Astrocyte of the spinal cord (primary cell): ENCODE measurements around the gene DIP2C.

Source experiments
- DNase-seq: peaks from one replicate; pipeline ENCODE4 v3.0.0; 2011; ENCODE audit warnings: low read depth, low spot score
- H3K4me3 ChIP-seq: 2 replicates; pipeline ENCODE4 v1.5.1; 2011; ENCODE audit warnings: low read depth, mild to moderate bottlenecking, low read length, moderate library complexity
- in situ Hi-C: cut with HindIII; loops from 2 replicates; pipeline ENCODE4 v1.10.0; 2017; ENCODE audit warnings: low sequenced_read_pairs
- TF ChIP-seq, protein P1 (sequence below): IDR thresholded peaks from 2 replicates; pipeline ENCODE4 v1.5.1; 2012; ENCODE audit warnings: low read depth, mild to moderate bottlenecking, low read length, inconsistent platforms

The DIP2C gene

DNA sequence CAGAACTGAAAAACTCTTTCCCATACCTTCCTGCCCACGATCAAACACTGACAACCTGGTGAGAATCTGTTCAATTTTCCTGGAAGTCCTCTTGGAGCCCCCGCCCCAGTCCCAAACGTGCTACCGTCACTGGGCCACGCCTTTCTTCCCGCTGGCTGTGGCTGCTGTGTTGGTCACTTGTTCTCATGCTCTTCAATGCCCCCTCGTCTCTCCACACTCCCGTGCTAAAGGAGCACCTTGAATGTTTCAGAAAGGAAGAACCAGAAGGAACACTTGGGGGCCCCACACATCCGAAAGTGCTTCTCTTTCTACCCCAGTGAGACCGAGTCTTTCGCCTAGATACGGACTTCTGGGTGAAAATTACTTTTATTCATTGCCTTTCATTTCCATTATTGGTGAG, 215.1 kb downstream of the DIP2C start:
- no peak overlapping the region for H3K4me3 ChIP-seq
- DNase-seq = no peak
- TF ChIP-seq, protein P1, sequence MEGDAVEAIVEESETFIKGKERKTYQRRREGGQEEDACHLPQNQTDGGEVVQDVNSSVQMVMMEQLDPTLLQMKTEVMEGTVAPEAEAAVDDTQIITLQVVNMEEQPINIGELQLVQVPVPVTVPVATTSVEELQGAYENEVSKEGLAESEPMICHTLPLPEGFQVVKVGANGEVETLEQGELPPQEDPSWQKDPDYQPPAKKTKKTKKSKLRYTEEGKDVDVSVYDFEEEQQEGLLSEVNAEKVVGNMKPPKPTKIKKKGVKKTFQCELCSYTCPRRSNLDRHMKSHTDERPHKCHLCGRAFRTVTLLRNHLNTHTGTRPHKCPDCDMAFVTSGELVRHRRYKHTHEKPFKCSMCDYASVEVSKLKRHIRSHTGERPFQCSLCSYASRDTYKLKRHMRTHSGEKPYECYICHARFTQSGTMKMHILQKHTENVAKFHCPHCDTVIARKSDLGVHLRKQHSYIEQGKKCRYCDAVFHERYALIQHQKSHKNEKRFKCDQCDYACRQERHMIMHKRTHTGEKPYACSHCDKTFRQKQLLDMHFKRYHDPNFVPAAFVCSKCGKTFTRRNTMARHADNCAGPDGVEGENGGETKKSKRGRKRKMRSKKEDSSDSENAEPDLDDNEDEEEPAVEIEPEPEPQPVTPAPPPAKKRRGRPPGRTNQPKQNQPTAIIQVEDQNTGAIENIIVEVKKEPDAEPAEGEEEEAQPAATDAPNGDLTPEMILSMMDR = no peak
- in situ Hi-C loops = no loop called here

DNA sequence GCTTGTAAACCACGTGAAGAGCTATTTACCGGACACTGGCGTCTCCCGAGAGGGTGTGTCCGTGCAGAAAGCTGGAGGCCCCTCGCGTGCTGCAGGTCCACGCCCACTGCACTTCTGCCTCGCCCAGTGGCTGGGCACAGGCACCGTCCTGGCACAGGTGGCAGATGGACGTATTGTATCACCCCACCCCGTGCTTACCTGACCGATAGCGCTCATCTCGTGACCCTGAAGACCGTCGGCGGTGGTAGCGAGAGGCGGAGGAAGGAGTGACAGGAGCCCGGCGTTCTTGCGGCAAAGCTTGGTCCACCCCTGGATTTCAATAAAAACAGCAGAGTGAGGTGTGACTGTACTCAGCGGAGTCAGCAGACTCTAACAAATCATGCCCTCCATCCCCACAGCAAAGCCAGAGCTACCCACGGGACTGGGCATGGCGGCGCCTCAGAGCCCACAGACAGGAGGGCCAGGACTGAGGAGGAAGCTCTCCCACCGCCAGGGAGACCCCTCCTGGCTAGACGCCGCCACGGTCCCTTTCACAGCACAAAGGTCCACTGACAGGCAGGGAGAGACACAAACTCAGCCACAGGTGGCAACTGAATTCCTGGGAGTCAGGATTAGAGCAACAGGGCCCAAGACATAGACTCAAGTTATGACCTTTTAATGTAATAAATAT, 217.1 kb downstream of the DIP2C start:
- no peak overlapping the region for H3K4me3 ChIP-seq
- in situ Hi-C loops = no loop called here
- no peak for DNase-seq
- TF ChIP-seq, protein P1 = no peak

DNA sequence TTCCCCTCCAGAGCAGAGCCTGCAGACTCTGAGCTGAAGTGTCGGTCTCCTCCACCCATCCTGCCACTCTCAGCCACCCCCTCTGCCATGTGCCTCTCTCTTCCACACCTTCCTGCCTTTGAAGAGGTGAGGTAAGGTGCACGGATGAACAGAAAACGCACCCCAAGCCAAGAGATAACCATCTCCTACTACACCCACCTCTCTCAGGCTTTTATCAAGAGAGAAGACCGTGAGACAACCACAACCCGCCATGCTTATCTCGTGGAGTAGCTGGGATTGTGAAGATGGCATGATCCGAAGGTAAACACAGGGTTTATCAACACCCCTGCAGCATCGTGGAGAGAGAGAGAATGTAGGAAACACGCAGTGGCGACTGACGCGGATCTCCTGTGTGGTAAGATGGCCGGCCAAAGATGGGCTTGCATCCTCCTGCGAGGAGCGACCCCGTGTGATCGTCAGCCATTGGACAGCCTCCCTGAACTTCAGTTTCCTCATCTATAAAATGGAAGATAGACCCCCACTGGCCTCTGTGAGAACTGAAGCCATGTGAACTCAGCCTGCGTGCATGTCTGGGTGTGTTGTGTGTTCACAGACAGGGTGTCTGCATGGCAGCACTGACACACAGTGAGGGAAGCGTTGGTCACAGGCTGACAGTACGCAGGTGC, 219.0 kb downstream of the DIP2C start:
- no peak overlapping the region for H3K4me3 ChIP-seq
- TF ChIP-seq, protein P1 = no peak
- DNase-seq = no peak
- in situ Hi-C loops = no loop called here

DNA sequence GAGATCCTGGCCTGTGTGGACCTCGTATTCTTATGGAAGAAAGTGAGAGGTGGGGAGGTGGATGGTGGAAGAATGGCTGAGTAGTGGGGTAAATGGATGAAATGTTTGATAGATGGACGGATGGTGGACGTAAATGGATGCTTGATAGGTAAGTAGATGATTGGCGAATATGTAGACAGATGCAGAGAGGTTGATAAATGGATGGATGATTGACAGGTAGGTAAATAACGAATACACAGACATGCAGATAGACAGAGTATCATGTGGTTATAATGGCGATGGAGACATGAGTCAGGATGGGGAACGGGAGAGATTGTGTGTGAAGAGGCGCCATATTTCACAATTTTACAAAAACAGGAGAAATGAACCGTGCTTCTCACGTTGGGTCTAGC, 219.5 kb downstream of the DIP2C start:
- DNase-seq = no peak
- no peak overlapping the region for H3K4me3 ChIP-seq
- in situ Hi-C loops = no loop called here
- TF ChIP-seq, protein P1 = no peak

DNA sequence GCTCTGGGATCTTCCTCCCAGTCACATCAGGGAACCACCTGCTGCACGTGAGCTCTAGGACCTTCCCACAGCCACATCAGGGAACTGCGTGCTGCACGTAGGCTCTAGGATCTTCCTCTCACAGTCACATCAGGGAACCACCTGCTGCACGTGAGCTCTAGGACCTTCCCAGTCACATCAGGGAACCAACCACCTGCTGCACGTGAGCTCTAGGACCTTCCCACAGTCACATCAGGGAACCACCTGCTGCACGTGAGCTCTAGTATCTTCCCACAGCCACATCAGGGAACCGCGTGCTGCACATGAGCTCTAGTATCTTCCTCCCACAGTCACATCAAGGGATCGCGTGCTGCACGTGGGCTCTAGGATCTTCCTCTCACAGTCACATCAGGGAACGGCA, 229.7 kb downstream of the DIP2C start:
- TF ChIP-seq, protein P1 = no peak
- no peak for DNase-seq
- H3K4me3 ChIP-seq = no peak overlapping the region
- in situ Hi-C loops = no loop called here

DNA sequence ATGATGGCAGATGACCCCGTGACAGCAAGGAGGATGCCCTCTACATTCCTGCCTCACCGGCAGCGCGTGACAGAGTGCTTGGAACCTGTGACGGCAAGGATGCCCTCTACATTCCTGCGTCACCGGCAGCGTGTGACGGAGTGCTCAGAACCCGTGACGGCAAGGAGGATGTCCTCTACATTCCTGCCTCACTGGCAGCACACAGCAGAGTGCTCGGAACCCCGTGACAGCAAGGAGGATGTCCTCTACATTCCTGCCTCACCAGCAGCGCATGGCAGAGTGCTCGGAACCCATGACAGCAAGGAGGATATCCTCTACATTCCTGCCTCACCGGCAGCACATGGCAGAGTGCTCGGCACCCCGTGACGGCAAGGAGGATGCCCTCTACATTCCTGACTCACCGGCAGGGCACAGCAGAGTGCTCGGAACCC, 231.0 kb downstream of the DIP2C start:
- in situ Hi-C loops = no loop called here
- DNase-seq = no peak
- H3K4me3 ChIP-seq = no peak overlapping the region
- TF ChIP-seq, protein P1 = no peak
